Esophagus mucosa (tissue), 1 donor: Measurements from ENCODE around the gene TRIM41. TPM values are rescaled to one million over a fixed set of nuclear protein-coding genes. Genes with fewer than 3 reads are reported as not detected.

ENCODE experiments used
- total RNA-seq: library from RNA; stranded (reverse); gene quantifications from one replicate; pipeline ENCODE4 v1.2.4, GENCODE V29; 2023
- donor health status: DM: yes; HTN: yes; CAD: no.

The TRIM41 gene
- total RNA-seq, 1 donor from 2014 or later: 16.4 TPM

Other genes starting within 250 kb of the TRIM41 start
- not detected for gene BTNL3, start 234.4 kb upstream of the TRIM41 start, total RNA-seq
- gene BTNL9, start 183.0 kb upstream of the TRIM41 start, total RNA-seq: 2.5 TPM
- gene OR2V1, start 92.1 kb upstream of the TRIM41 start, total RNA-seq: not detected
- gene OR2V2, start 75.7 kb upstream of the TRIM41 start, total RNA-seq: not detected
- 36.9 TPM for gene TRIM7, start 18.1 kb upstream of the TRIM41 start, total RNA-seq
- 1,941 TPM for gene RACK1, start 20.6 kb downstream of the TRIM41 start, total RNA-seq
- gene TRIM52, start 37.9 kb downstream of the TRIM41 start, total RNA-seq: 2.7 TPM
- not detected for gene OR4F3, start 144.0 kb downstream of the TRIM41 start, total RNA-seq